ENCODE data around the gene MYOM1. TPM values are rescaled to one million over a fixed set of nuclear protein-coding genes. Genes with fewer than 3 reads are reported as not detected.
A peak's percentile ranks its signal among the peaks of the same experiment; 100 is the strongest.

The MYOM1 gene
- total and polyA plus RNA-seq, 12 donors = 94.4 to 1,558 (median 870) TPM

DNA sequence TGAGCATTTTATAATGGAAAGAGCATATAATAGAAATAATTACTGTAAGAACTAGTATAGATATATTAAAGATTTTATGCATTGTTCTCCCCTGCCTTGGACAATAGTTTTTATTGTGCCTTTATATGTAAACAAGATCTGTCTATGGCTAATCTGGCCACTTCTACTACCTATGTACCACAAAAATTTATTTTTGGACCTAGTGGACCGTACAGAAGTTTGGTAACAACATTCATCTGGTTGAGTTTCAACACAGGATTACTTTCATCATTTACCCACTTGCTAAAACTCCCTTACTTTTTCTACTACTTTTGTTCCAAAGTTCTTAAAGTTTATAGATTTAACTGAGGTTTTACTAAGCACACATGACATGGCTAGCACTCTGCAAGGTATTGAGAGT is 13.2 kb upstream of the MYOM1 start:
- Histone ChIP-seq H3K27me3 (no peaks in the 10 kb centered on the region), H3K36me3 (no peaks in the 10 kb centered on the region), H3K4me1 (peaks cover 0 to 11% (median 0%) of the 10 kb centered on the region in 9 donors), H3K4me3 (no peak overlapping the region), H3K27ac (no peak overlapping the region), H3K9me3 (no peaks in the 10 kb centered on the region)
- DNase-seq (no peak), ATAC-seq (no peak)
- intact Hi-C loops (cut with DNase I) = loop anchor here in 2 of 10 donors (10.0 kb wide), 2 partner anchors 48 to 68 kb away; no protein-coding TSS in a partner anchor
- WGBS, 2 donors = 70 to 83% methylated on average over 1 of the region's 1 CpG
- TF ChIP-seq, protein P1, sequence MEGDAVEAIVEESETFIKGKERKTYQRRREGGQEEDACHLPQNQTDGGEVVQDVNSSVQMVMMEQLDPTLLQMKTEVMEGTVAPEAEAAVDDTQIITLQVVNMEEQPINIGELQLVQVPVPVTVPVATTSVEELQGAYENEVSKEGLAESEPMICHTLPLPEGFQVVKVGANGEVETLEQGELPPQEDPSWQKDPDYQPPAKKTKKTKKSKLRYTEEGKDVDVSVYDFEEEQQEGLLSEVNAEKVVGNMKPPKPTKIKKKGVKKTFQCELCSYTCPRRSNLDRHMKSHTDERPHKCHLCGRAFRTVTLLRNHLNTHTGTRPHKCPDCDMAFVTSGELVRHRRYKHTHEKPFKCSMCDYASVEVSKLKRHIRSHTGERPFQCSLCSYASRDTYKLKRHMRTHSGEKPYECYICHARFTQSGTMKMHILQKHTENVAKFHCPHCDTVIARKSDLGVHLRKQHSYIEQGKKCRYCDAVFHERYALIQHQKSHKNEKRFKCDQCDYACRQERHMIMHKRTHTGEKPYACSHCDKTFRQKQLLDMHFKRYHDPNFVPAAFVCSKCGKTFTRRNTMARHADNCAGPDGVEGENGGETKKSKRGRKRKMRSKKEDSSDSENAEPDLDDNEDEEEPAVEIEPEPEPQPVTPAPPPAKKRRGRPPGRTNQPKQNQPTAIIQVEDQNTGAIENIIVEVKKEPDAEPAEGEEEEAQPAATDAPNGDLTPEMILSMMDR (IDR thresholded peaks at IDR 0.05) = no peak

- ATAC-seq (no peak), DNase-seq (no peak)
- intact Hi-C loops (cut with DNase I) = loop anchor here in 2 of 10 donors (10.0 kb wide), 2 partner anchors 46 to 66 kb away; no protein-coding TSS in a partner anchor
- Histone ChIP-seq H3K27me3 (no peaks in the 10 kb centered on the region), H3K36me3 (no peaks in the 10 kb centered on the region), H3K27ac (no peak overlapping the region), H3K9me3 (no peaks in the 10 kb centered on the region), H3K4me1 (peaks cover 0 to 4% (median 0%) of the 10 kb centered on the region in 9 donors), H3K4me3 (no peak overlapping the region)
- 90% methylated on average over 9 of the region's 9 CpGs for WGBS, 2 donors
- TF ChIP-seq, protein P1 (IDR thresholded peaks at IDR 0.05) = no peak
These were observed 10.9 kb upstream of the MYOM1 start for GRCh38 chr18:3230401-3231334.

GRCh38 chr18:3226048-3226447 is 6.3 kb upstream of the MYOM1 start:
- intact Hi-C loops (cut with DNase I) = no loop called here
- peaks cover 0 to 4% (median 0%) of the 10 kb centered on the region in 9 donors for H3K4me1 ChIP-seq
- H3K9me3 ChIP-seq = no peaks in the 10 kb centered on the region
- H3K4me3 ChIP-seq = no peak overlapping the region
- H3K36me3 ChIP-seq = no peaks in the 10 kb centered on the region
- ATAC-seq = peak in 2 of 8 donors; percentile 23 to 53
- 87 to 90% methylated on average over 6 of the region's 6 CpGs for WGBS, 2 donors
- H3K27ac ChIP-seq = no peak overlapping the region
- DNase-seq = no peak
- TF ChIP-seq, protein P1 (IDR thresholded peaks at IDR 0.05) = no peak
- H3K27me3 ChIP-seq = no peaks in the 10 kb centered on the region

DNA sequence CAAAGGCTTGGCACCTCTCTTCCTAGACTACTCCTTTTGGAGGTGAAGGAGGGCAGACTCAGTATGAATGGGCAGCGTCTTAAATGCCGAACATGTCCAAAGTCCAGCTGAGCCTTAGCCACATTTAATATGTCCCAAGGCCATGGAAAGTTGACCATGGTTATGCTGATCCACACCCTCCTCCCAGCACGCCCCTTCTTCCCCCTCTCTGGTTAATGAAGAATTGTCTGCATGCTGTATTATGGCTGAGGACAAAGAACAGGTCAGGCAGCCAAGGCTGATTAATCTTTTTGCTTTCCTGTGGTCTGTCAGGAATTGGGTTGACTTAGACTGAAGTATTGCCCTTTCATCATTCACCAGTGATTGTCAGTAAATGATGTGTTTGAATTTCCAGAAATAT is 5.8 kb upstream of the MYOM1 start:
- 91 to 97% methylated on average over 3 of the region's 3 CpGs for WGBS, 2 donors
- no peaks in the 10 kb centered on the region for H3K36me3 ChIP-seq
- DNase-seq (no peak), ATAC-seq (no peak)
- TF ChIP-seq, protein P1 (IDR thresholded peaks at IDR 0.05) = no peak
- H3K27me3 ChIP-seq = no peaks in the 10 kb centered on the region
- H3K9me3 ChIP-seq = no peaks in the 10 kb centered on the region
- H3K4me3 ChIP-seq = no peak overlapping the region
- H3K27ac ChIP-seq = no peak overlapping the region
- peaks cover 0 to 4% (median 2%) of the 10 kb centered on the region in 9 donors for H3K4me1 ChIP-seq
- intact Hi-C loops (cut with DNase I) = no loop called here
